Cardiac fibroblast (primary cell): ENCODE results near the gene TPM2.

Experiments
- DNase-seq, 2 donors: peaks; one replicate each; pipeline versions ENCODE4 v3.0.0 to v3.0.0-alpha.2; 2010; ENCODE audit warnings: low read depth in 2 of 2
- H3K4me3 ChIP-seq, 2 donors: replicated peaks in 1 of 2; 1 replicate in 1 of 2; 2 replicates in 1 of 2; pipeline ENCODE4 v1.5.1; 2011; ENCODE audit warnings: low read depth in 2 of 2, low read length in 2 of 2, mild to moderate bottlenecking in 2 of 2, moderate library complexity in 1 of 2
- CTCF ChIP-seq: IDR thresholded peaks from one replicate; pipeline ENCODE4 v1.5.1; 2011; ENCODE audit warnings: low read depth, mild to moderate bottlenecking, low read length, inconsistent platforms

The TPM2 gene

GRCh38 chr9:35673132-35674024 is 16.3 kb downstream of the TPM2 start, which contains the start of gene CA9:
Gene CA9 (plus strand): TSS chr9:35673928. CDS start chr9:35673960, 32 bp downstream.
- no peak for DNase-seq
- no peak for TF ChIP-seq CTCF
- H3K4me3 ChIP-seq, result no peak within 1 kb of the TSS

- no peak overlapping the region for H3K4me3 ChIP-seq
- no peak for TF ChIP-seq CTCF
- DNase-seq, result peak in 1 of 2 donors; percentile 22
Observed at GRCh38 chr9:35669331-35670145, 20.2 kb downstream of the TPM2 start.

- no peak overlapping the region for H3K4me3 ChIP-seq
- no peak for TF ChIP-seq CTCF
- DNase-seq, result no peak
Observed at GRCh38 chr9:35667939-35668338, 21.8 kb downstream of the TPM2 start.

GRCh38 chr9:35666549-35666948 is 23.2 kb downstream of the TPM2 start:
- H3K4me3 ChIP-seq, result no peak overlapping the region
- no peak for TF ChIP-seq CTCF
- DNase-seq, result no peak

- TF ChIP-seq CTCF, result no peak
- peak in 1 of 2 donors; percentile 65 for DNase-seq
- H3K4me3 ChIP-seq, result no peak overlapping the region
Observed at GRCh38 chr9:35666045-35666444, 23.7 kb downstream of the TPM2 start.

- TF ChIP-seq CTCF, result no peak
Observed at GRCh38 chr9:35665471-35665818, 24.3 kb downstream of the TPM2 start.

More at GRCh38 chr9:35665471-35665818, 24.3 kb downstream of the TPM2 start:
- DNase-seq, result no peak
- peak overlapping the region; percentile 56 to 65 for H3K4me3 ChIP-seq
